ENCODE measurements around the gene ZSWIM1. TPM values are rescaled to one million over a fixed set of nuclear protein-coding genes. Genes with fewer than 3 reads are reported as not detected.

The ZSWIM1 gene
- total and polyA plus RNA-seq, 2 of the 13 experiments (the other 11 are each of a cell fraction or from before 2014, with no cell fraction given), result 9.5 to 11.7 TPM

DNA sequence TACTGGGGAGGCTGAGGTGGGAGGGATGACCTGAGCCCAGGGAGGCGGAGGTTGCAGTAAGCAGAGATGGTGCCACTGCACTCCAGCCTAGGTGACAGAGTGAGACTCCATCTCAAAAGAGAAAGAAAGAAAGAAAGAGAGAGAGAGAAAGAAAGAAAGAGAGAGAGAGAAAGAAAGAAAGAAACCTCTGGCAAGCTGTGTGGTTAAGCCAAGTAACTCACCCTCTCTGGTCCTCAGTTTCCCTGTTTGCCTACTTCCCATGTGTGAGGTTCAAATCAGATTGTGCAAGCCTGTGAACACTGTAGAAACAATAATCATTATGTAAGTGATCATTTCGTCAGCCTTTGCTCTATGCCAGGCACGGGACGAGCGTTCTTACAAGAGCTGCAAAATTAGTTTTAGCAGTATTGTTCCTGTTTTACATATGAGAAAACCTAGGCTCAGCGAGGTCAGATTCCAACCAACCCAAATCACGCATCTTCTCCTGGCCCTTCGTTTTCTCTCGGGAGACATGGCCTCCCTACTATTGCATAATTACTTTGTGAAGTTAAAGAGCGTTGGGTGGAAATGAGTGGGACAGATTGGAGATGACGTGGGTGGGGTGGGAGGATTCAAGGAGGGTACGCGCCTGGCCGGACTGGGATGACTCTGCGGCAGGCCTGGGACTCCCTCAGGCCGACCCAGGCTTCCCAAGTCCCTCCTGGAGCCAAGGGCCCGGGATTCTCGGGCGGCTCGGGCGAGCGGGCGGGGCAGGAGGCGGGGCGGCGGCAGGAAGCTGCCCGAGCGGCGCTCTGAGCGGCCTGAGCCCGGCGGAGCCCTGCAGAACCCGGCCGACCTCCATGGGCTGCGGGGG, 47.8 kb upstream of the ZSWIM1 start, which contains the start of gene SNX21 (continued):
- TF ChIP-seq MLLT10 (CRISPR knock-in tag; IDR thresholded peaks at IDR 0.05) (no peak), FOXM1 (CRISPR knock-in tag; IDR thresholded peaks at IDR 0.05) (no peak; the same call in 1 of the 2 replicates), NFIC (IDR thresholded peaks at IDR 0.05; ENCODE audit: low read length) (no peak), TOPORS (CRISPR knock-in tag; IDR thresholded peaks at IDR 0.05) (no peak), REPIN1 (CRISPR knock-in tag; IDR thresholded peaks at IDR 0.05; ENCODE audit: borderline replicate concordance, low read depth) (peak; percentile 77), ZNF713 (CRISPR knock-in tag; IDR thresholded peaks at IDR 0.05) (no peak), CHCHD3 (CRISPR knock-in tag; IDR thresholded peaks at IDR 0.05) (0 out of 2 replicates have a peak, but pooled peaks have one; percentile 22), ZNF292 (CRISPR knock-in tag; IDR thresholded peaks at IDR 0.05; ENCODE audit: borderline replicate concordance, low read depth) (peak; percentile 30; the same call in 1 of the 2 replicates), IRX3 (CRISPR knock-in tag; IDR thresholded peaks at IDR 0.05; ENCODE audit: borderline replicate concordance, low read depth) (no peak), NAIF1 (CRISPR knock-in tag; IDR thresholded peaks at IDR 0.05; ENCODE audit: borderline replicate concordance) (no peak), RAD21 (CRISPR knock-in tag; IDR thresholded peaks at IDR 0.05) (no peak), TARDBP (CRISPR knock-in tag; IDR thresholded peaks at IDR 0.05) (peak; percentile 43; the same call in 1 of the 2 replicates), ZNF530 (CRISPR knock-in tag; IDR thresholded peaks at IDR 0.05; ENCODE audit: low read depth) (0 out of 2 replicates have a peak, but pooled peaks have one; percentile 27), ZSCAN29 (CRISPR knock-in tag; conservative IDR thresholded peaks at IDR 0.05) (peak; percentile 94), NBN (conservative IDR thresholded peaks at IDR 0.05) (no peak), ZNF703 (CRISPR knock-in tag; IDR thresholded peaks at IDR 0.05; ENCODE audit: borderline replicate concordance) (no peak; the same call in 1 of the 2 replicates), ZFP36L2 (CRISPR knock-in tag; IDR thresholded peaks at IDR 0.05) (no peak)
- TF ChIP-seq, protein P1, sequence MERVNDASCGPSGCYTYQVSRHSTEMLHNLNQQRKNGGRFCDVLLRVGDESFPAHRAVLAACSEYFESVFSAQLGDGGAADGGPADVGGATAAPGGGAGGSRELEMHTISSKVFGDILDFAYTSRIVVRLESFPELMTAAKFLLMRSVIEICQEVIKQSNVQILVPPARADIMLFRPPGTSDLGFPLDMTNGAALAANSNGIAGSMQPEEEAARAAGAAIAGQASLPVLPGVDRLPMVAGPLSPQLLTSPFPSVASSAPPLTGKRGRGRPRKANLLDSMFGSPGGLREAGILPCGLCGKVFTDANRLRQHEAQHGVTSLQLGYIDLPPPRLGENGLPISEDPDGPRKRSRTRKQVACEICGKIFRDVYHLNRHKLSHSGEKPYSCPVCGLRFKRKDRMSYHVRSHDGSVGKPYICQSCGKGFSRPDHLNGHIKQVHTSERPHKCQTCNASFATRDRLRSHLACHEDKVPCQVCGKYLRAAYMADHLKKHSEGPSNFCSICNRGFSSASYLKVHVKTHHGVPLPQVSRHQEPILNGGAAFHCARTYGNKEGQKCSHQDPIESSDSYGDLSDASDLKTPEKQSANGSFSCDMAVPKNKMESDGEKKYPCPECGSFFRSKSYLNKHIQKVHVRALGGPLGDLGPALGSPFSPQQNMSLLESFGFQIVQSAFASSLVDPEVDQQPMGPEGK (CRISPR knock-in tag; IDR thresholded peaks at IDR 0.05), result 0 out of 2 replicates have a peak, but pooled peaks have one; percentile 6
- TF ChIP-seq, protein P2, sequence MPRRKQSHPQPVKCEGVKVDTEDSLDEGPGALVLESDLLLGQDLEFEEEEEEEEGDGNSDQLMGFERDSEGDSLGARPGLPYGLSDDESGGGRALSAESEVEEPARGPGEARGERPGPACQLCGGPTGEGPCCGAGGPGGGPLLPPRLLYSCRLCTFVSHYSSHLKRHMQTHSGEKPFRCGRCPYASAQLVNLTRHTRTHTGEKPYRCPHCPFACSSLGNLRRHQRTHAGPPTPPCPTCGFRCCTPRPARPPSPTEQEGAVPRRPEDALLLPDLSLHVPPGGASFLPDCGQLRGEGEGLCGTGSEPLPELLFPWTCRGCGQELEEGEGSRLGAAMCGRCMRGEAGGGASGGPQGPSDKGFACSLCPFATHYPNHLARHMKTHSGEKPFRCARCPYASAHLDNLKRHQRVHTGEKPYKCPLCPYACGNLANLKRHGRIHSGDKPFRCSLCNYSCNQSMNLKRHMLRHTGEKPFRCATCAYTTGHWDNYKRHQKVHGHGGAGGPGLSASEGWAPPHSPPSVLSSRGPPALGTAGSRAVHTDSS (CRISPR knock-in tag; conservative IDR thresholded peaks at IDR 0.05), result no peak
- TF ChIP-seq, protein P3, sequence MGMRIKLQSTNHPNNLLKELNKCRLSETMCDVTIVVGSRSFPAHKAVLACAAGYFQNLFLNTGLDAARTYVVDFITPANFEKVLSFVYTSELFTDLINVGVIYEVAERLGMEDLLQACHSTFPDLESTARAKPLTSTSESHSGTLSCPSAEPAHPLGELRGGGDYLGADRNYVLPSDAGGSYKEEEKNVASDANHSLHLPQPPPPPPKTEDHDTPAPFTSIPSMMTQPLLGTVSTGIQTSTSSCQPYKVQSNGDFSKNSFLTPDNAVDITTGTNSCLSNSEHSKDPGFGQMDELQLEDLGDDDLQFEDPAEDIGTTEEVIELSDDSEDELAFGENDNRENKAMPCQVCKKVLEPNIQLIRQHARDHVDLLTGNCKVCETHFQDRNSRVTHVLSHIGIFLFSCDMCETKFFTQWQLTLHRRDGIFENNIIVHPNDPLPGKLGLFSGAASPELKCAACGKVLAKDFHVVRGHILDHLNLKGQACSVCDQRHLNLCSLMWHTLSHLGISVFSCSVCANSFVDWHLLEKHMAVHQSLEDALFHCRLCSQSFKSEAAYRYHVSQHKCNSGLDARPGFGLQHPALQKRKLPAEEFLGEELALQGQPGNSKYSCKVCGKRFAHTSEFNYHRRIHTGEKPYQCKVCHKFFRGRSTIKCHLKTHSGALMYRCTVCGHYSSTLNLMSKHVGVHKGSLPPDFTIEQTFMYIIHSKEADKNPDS (CRISPR knock-in tag; IDR thresholded peaks at IDR 0.05), result no peak
- TF ChIP-seq, protein P4, sequence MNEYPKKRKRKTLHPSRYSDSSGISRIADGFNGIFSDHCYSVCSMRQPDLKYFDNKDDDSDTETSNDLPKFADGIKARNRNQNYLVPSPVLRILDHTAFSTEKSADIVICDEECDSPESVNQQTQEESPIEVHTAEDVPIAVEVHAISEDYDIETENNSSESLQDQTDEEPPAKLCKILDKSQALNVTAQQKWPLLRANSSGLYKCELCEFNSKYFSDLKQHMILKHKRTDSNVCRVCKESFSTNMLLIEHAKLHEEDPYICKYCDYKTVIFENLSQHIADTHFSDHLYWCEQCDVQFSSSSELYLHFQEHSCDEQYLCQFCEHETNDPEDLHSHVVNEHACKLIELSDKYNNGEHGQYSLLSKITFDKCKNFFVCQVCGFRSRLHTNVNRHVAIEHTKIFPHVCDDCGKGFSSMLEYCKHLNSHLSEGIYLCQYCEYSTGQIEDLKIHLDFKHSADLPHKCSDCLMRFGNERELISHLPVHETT (CRISPR knock-in tag; conservative IDR thresholded peaks at IDR 0.05), result peak; percentile 7; the same call in 1 of the 2 replicates
- TF ChIP-seq, protein P5, sequence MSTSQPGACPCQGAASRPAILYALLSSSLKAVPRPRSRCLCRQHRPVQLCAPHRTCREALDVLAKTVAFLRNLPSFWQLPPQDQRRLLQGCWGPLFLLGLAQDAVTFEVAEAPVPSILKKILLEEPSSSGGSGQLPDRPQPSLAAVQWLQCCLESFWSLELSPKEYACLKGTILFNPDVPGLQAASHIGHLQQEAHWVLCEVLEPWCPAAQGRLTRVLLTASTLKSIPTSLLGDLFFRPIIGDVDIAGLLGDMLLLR (CRISPR knock-in tag; IDR thresholded peaks at IDR 0.05), result no peak
